GM13977 (cell line): ENCODE data around the gene BTBD7.

Source experiments
- DNase-seq: peaks from one replicate; pipeline ENCODE4 v3.0.0; 2012; ENCODE audit warnings: low spot score
- CTCF ChIP-seq: IDR thresholded peaks from 2 replicates; pipeline ENCODE4 v1.5.1; 2012; ENCODE audit warnings: mild to moderate bottlenecking, control low read depth; ENCODE audit not compliant: insufficient read depth; ENCODE audit errors: extremely low read depth, missing control alignments
- in situ Hi-C: fragments of 300-500 bp; cut with MboI; formaldehyde crosslinking; loops from one replicate; pipeline ENCODE4 v1.12.0; 2022; ENCODE audit warnings: low sequenced_read_pairs, low pct_unique_long_range_greater_than_20kb, mixed read lengths, inconsistent platforms; ENCODE audit not compliant: unreplicated experiment

The BTBD7 gene

GRCh38 chr14:93223565-93223964 is 109.3 kb downstream of the BTBD7 start:
- TF ChIP-seq CTCF, result no peak
- no peak for DNase-seq
- in situ Hi-C loops, result loop anchor here (10.0 kb wide), 1 partner anchor 391 kb away; no protein-coding TSS in a partner anchor

GRCh38 chr14:93220509-93220908 is 112.3 kb downstream of the BTBD7 start:
- DNase-seq, result no peak
- in situ Hi-C loops, result loop anchor here (10.0 kb wide), 1 partner anchor 394 kb away; no protein-coding TSS in a partner anchor
- TF ChIP-seq CTCF, result no peak

- peak; percentile 76 for TF ChIP-seq CTCF
- in situ Hi-C loops, result no loop called here
- peak; percentile 64 for DNase-seq
Observed at GRCh38 chr14:93219103-93219726, 113.6 kb downstream of the BTBD7 start.

GRCh38 chr14:93214598-93214997 is 118.2 kb downstream of the BTBD7 start:
- TF ChIP-seq CTCF, result no peak
- in situ Hi-C loops, result no loop called here
- no peak for DNase-seq

- peak; percentile 64 for DNase-seq
- in situ Hi-C loops, result no loop called here
- TF ChIP-seq CTCF, result no peak
Observed at GRCh38 chr14:93212432-93212831, 120.4 kb downstream of the BTBD7 start.

- TF ChIP-seq CTCF, result peak; percentile 67
- in situ Hi-C loops, result no loop called here
- peak; percentile 57 for DNase-seq
Observed at GRCh38 chr14:93207468-93208308, 125.1 kb downstream of the BTBD7 start.
